Fibroblast of pulmonary artery (primary cell): ENCODE data around the gene DPYSL5.

Source experiments
- DNase-seq: peaks from one replicate; pipeline ENCODE4 v3.0.0-alpha.2; 2010; ENCODE audit warnings: low read depth
- H3K4me3 ChIP-seq: replicated peaks from 2 replicates; pipeline ENCODE4 v1.5.1; 2011; ENCODE audit warnings: low read depth, mild to moderate bottlenecking, control low read depth, low read length, moderate library complexity
- TF ChIP-seq, protein P1 (sequence below): IDR thresholded peaks from 2 replicates; pipeline ENCODE4 v1.5.1; 2011; ENCODE audit warnings: mild to moderate bottlenecking, control low read depth, low read length, inconsistent platforms; ENCODE audit errors: missing control alignments

The DPYSL5 gene

DNA sequence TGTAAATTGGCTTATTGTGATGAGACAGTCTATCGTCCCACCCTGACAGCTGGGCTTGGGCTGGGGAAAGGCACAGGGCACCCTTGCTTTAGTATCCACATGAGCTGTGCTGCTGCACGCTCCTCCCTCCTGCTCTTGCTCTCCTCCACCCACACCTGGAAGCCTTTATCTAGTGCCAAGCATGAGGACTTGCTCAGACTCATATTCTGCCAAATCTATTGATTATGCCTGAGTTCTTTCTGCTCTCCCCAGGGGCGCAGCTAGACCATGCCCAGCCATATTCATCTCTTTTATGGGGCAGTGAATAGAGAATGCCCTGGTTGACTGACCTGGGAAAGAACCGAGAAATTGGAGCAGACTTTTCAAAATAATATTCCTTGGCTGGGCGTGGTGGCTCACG, 29.0 kb upstream of the DPYSL5 start:
- H3K4me3 ChIP-seq = no peak overlapping the region
- DNase-seq = no peak
- TF ChIP-seq, protein P1, sequence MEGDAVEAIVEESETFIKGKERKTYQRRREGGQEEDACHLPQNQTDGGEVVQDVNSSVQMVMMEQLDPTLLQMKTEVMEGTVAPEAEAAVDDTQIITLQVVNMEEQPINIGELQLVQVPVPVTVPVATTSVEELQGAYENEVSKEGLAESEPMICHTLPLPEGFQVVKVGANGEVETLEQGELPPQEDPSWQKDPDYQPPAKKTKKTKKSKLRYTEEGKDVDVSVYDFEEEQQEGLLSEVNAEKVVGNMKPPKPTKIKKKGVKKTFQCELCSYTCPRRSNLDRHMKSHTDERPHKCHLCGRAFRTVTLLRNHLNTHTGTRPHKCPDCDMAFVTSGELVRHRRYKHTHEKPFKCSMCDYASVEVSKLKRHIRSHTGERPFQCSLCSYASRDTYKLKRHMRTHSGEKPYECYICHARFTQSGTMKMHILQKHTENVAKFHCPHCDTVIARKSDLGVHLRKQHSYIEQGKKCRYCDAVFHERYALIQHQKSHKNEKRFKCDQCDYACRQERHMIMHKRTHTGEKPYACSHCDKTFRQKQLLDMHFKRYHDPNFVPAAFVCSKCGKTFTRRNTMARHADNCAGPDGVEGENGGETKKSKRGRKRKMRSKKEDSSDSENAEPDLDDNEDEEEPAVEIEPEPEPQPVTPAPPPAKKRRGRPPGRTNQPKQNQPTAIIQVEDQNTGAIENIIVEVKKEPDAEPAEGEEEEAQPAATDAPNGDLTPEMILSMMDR = no peak

DNA sequence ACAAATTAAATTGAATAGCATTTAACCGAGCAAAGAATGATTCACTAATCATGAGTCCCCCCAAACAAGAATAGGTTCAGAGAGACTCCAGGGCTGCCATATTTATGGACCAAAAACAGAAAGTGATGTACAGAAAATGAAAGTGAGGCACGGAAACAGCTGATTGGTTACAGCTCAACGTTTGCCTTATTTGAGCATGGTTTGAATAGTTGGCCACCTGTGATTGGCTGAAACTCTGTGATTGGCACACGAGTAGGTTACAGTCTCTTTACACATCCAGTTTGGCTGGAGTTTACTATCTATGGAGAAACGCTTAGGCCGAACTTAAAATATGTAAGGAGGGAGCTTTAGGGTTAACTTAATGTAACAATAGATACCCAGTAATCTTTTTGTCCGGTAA, 27.0 kb upstream of the DPYSL5 start:
- DNase-seq = no peak
- H3K4me3 ChIP-seq = no peak overlapping the region
- TF ChIP-seq, protein P1 = no peak

DNA sequence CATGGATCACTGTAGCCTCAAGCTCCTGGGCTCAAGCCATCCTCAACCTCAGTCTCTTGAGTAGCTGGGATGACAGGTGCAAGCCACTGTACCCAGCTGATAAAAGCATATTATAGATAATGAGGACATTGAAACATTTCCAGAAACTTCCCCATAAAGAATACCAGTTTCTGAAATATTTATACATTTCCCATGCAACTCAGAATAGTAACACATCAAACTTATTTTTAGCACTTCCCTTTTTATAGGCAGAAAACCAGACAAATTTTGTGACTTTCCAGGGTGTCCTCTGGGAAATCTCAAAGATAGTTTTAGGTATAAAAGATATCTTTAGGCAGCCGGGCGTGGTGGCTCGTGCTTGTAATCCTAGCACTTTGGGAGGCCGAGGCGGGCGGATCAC, 25.1 kb upstream of the DPYSL5 start:
- TF ChIP-seq, protein P1 = no peak
- DNase-seq = no peak
- H3K4me3 ChIP-seq = no peak overlapping the region

DNA sequence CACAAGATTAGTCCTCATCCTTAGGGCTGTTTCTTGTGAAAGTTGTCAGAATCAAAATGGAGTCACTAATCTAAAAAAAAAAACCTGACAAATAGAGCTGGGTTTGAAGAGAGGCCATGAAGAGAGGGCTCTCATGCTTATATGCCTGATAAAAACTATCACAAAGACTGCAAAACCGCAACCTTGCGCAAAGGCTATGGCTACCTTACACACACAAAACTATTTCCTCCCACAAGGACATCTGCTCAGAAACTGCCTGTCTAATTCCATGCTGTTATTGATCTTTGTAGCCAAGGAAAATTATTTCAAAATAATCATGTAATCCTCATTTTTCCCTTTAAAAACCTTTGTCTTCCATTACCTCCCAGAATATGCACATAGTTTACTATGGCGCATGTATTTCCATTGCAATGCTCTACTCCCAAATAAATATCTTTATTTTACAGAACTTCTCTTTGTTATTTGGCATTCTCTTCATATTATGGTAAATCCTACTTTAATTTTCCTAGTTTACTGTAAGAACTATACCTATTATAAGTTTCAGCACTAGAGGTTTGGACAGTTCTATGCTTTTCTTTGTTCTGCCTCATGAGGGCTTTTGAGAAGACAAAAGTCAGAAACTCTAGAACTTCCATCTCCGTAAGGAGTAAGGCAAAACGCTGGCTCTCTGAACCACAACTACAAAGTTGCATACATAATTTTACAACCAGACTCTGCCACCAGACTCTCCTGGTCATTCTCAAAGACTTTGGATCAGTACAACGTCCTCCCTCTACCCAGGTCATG, 9.6 kb upstream of the DPYSL5 start:
- TF ChIP-seq, protein P1 = peak; percentile 38
- DNase-seq = peak; percentile 59

DNA sequence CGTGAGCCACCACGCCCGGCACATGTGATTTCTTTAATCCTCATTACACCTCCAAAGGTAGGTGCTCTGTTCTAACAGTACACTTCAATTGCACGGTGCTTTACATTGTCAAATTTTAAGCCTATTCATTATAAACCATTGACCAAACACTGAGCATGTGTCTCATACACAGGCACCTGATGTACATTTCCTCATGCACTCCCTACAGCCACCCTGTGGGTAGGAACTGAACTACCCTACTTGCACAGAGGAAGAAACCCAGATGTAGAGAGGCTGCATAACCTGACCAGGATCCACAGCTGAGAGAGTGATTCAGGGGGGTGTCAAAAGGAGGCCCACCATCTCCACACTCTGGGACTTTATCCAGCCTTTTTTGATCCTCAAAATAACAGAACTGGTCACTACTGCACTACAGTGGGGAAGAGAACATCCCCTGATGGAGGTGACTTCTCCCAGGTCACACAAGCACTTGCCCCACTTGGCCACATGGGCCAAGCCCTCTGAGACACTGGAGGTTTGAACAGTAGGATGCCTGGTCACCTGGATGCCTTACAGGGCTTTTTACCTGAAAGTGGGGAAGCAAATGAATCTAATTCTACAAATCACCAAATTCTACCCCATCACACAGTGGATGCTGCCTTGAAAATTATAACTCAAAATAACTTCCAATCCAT, 6.9 kb upstream of the DPYSL5 start:
- no peak overlapping the region for H3K4me3 ChIP-seq
- TF ChIP-seq, protein P1 = peak; percentile 8
- DNase-seq = no peak

More for the DNA sequence above, 9.6 kb upstream of the DPYSL5 start:
- no peak overlapping the region for H3K4me3 ChIP-seq

DNA sequence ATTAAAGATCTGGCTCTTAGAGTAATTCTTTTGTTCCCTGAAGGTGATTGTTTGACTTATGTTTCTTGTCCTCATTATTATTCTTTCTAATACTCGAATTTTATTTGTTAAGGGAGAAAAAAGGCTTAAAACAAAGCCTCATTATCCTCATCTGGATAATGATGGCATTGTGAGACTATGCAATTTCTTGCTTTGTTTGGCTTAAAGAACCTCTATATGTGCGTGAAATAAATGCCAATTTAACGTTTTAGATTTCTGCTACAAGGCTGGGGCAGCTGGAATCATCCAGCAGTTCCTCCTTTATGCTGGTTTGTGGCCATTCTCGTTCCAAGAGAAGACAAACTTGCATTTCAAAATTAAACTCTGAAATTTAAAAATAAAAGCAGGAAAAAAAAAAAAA, 4.9 kb upstream of the DPYSL5 start:
- no peak overlapping the region for H3K4me3 ChIP-seq
- TF ChIP-seq, protein P1 = no peak
- no peak for DNase-seq

DNA sequence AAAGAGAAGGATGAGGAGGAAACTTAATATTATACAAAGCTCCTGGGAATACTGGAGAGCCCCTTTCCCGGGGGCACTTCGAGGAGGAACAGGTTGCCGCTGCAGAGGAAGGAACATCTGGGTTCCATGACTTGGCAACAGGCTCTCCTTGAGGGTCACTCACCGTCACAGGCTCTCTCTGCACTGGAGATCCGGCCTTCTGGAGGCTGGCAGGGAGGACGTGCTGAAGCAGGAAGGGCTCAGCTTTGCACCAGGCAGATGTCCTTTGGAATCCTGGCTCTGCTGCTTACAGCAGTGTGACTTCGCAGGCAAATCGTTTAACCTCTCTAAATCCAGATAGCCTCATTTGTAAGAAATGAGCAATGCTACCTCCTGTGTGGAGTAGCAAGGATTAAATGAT, 2.9 kb upstream of the DPYSL5 start:
- H3K4me3 ChIP-seq = no peak overlapping the region
- TF ChIP-seq, protein P1 = no peak
- DNase-seq = no peak
